GM10266 (cell line): ENCODE data around the gene TBR1.

Experiments used
- DNase-seq: peaks from one replicate; pipeline ENCODE4 v3.0.0; 2012; ENCODE audit errors: extremely low spot score
- CTCF ChIP-seq: IDR thresholded peaks from 2 replicates; pipeline ENCODE4 v1.5.1; 2012; ENCODE audit warnings: mild to moderate bottlenecking, low read depth; ENCODE audit not compliant: control insufficient read depth, insufficient read depth; ENCODE audit errors: missing control alignments

Gene TBR1

DNA sequence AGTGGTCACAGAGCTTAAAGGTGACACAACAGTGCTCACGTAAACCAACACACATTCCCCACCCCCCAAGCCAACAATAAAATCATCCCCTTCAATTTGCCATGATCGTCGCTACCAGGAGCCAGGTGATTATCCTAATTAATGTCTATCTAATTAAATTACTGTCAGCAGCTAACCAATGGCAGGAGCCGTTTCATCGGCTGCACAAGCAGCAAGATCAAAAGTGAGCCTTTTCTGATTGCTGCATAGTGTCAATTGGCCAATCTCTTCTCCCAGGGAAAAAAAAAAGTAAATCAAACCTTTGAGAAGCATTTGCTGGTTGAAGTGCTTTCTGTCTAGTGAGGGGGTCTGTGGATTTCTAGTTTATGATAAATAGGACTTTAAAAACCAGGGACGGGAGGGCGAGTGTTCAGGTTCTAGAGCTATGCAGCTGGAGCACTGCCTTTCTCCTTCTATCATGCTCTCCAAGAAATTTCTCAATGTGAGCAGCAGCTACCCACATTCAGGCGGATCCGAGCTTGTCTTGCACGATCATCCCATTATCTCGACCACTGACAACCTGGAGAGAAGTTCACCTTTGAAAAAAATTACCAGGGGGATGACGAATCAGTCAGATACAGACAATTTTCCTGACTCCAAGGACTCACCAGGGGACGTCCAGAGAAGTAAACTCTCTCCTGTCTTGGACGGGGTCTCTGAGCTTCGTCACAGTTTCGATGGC is at the start of gene TBR1:
TSS of gene TBR1 (plus strand) at position 311 of the 721 bp plus-strand sequence. CDS start at position 425, 114 bp downstream.
- DNase-seq: peak; percentile 56
- no peak for TF ChIP-seq CTCF

DNA sequence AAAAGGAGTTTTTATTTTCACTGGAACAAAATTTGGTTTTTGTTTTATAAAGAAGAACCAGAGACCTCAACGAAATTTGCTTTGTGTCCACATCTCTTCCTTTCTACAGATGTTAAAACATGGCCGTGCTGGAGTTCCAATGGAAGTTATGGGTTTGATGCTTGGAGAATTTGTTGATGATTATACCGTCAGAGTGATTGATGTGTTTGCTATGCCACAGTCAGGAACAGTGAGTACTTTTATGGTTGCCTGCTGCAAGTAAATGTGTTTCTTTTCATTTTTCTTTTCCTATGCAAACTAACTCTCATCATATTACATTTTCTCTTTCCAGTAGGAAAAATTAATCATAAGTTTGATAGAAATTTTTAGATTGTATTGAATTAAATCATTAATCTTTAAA is 48.4 kb upstream of the TBR1 start:
- no peak for TF ChIP-seq CTCF
- DNase-seq: no peak

DNA sequence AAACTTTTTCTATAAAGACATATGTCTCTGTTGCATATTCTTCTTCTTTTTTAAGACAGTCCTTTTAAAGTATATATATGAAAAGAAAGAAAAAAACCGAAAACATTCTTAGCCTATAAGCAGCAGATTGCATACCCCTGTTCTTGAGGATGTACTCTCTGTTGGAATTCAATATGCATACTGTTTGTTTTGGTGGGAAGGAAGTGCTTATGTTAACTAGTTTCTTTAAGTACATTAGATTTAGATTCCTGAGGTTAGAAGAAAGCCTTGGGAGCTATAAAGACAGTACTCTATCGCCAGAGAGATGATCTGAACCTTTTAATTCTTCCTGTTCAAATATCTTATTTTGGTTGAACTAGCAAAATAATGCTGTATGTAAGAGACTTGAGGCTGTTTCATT is 46.8 kb upstream of the TBR1 start:
- no peak for TF ChIP-seq CTCF
- DNase-seq: no peak

DNA sequence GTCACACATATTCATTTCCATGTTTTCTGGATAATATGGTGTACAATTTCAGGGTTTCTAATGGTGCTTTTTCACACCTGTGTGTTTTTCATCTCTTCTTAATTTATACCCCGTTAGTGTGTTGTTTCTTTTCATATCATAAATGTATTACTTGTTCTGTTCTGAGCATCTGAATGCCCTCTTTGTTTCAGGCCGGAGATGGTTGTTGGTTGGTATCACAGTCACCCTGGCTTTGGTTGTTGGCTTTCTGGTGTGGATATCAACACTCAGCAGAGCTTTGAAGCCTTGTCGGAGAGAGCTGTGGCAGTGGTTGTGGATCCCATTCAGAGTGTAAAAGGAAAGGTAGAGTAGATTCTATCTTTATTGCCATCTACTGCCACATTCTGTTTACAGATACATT is 45.1 kb upstream of the TBR1 start:
- no peak for TF ChIP-seq CTCF
- no peak for DNase-seq

- DNase-seq: no peak
- TF ChIP-seq CTCF: no peak
Observed at GRCh38 chr2:161371869-161372268, 44.2 kb upstream of the TBR1 start.

GRCh38 chr2:161373942-161374341 is 42.2 kb upstream of the TBR1 start:
- TF ChIP-seq CTCF: no peak
- no peak for DNase-seq

GRCh38 chr2:161374446-161374845 is 41.7 kb upstream of the TBR1 start:
- TF ChIP-seq CTCF: no peak
- no peak for DNase-seq
